Fibroblast of the aortic adventitia (primary cell): ENCODE data around the gene NCKAP5. TPM values are rescaled to one million over a fixed set of nuclear protein-coding genes. Genes with fewer than 3 reads are reported as not detected.

Source experiments
- DNase-seq: peaks from one replicate; pipeline ENCODE4 v3.0.0-alpha.2; 2010; ENCODE audit warnings: low read depth
- H3K4me3 ChIP-seq: 2 replicates; pipeline ENCODE4 v1.5.1; 2011; ENCODE audit warnings: low read depth, mild to moderate bottlenecking, control low read depth, low read length, moderate library complexity
- total RNA-seq: library from RNA; depleted of rRNA; stranded (reverse); fragments of >200 nt; gene quantifications from 2 replicates; pipeline ENCODE4 v1.2.3, GENCODE V29; 2012; ENCODE audit warnings: low replicate concordance
- TF ChIP-seq, protein P1 (sequence below): IDR thresholded peaks from 2 replicates; pipeline ENCODE4 v1.5.1; 2011; ENCODE audit warnings: mild to moderate bottlenecking, low read length, control low read depth, inconsistent platforms; ENCODE audit not compliant: insufficient read depth

The NCKAP5 gene
- total RNA-seq, 1 donor: 4.4 TPM

DNA sequence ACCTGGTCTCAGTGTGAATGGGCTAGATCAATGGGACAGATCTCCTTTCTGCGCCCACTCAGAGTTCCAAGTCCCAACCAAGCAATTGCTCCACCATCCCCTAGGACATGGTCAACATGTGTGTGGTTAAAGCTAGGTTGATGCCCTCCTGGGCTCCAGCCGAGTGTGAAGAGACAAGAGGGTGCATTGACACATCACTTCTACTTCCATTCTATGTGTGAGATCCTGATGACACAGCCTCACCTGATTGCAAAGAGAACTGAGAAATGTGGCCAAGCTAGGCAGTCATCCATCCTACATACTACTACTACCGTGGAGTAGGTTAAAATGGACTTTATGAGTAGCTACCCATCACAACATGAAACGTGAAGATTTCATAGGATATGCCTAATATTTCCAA is 106.8 kb downstream of the NCKAP5 start:
- no peak for DNase-seq
- TF ChIP-seq, protein P1, sequence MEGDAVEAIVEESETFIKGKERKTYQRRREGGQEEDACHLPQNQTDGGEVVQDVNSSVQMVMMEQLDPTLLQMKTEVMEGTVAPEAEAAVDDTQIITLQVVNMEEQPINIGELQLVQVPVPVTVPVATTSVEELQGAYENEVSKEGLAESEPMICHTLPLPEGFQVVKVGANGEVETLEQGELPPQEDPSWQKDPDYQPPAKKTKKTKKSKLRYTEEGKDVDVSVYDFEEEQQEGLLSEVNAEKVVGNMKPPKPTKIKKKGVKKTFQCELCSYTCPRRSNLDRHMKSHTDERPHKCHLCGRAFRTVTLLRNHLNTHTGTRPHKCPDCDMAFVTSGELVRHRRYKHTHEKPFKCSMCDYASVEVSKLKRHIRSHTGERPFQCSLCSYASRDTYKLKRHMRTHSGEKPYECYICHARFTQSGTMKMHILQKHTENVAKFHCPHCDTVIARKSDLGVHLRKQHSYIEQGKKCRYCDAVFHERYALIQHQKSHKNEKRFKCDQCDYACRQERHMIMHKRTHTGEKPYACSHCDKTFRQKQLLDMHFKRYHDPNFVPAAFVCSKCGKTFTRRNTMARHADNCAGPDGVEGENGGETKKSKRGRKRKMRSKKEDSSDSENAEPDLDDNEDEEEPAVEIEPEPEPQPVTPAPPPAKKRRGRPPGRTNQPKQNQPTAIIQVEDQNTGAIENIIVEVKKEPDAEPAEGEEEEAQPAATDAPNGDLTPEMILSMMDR: no peak
- no peak overlapping the region for H3K4me3 ChIP-seq

DNA sequence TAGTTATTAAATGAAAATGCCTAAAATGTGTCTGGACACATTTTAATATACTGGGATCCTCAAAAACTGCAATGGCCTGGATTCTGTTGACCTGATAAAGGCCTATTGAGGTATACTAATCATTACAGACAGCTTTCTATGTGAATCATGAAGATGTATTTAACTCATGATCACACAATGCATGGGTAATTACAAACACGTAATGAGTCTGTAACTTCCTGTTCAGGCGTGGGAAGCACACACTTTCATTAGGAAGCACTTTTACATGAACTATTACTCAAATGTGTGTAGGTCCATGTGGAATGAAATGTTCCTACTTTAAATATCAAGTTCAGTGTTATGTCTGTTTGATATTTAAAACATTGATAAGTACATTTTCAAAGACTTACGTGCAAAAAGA is 108.7 kb downstream of the NCKAP5 start:
- no peak for DNase-seq
- TF ChIP-seq, protein P1: no peak
- H3K4me3 ChIP-seq: no peak overlapping the region

DNA sequence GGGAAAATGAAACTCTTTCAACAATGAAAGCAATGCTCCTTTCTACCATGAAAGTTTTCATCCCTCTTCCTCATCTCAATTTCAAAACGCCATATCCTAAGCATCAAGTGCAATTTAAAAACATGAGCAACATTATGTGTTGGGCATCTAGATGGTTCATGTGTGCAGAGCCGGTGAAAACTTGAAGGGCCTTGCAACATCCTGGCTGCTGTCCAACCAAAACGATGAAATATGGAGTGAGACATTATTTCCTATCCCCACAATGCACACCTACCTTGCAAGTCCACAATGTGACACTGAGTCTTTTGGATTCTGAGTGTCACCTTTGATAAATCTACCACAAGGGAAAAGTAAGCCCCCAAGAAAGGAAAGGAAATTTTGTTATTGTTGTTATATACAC is 110.0 kb downstream of the NCKAP5 start:
- DNase-seq: peak; percentile 41
- no peak overlapping the region for H3K4me3 ChIP-seq

DNA sequence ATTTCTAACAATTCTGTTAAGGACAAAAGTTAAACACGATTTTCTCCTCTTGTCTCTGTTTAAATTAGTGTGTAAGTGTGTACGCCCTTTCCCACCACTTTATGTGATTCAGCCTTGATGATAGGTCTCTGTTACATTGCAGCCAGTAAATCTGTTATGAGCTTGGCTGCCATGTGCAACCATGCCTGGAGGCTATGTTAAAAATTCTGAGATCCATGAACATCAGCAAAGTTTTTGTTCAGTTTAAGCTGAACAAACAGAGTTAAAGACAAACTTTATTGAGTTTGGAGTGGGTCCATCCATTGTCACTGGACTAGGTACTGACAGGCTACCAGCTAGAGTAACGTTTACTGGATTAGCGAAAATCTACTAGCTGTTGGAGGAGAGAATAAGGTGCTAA is 110.4 kb downstream of the NCKAP5 start:
- DNase-seq: no peak
- no peak overlapping the region for H3K4me3 ChIP-seq
- TF ChIP-seq, protein P1: no peak

More for the DNA sequence above, 110.0 kb downstream of the NCKAP5 start:
- TF ChIP-seq, protein P1: no peak

DNA sequence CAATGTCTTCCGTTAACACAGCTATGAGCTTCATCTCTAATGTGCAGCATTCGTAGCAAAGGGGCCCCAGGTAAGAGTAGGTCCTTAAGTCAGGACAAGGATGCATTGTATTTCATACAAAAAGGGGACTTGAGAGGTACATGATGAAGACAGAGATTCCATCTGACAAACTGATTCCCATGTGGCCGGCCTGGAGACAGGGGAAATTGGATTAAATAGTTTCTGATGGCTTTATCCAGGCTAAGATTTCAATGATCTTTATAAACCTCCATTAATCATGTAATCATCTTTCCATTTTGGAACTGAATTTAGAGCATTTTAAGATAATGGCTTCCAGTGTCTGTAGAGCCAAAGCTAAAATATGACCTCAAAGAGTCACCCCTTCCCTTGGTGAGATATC is 111.3 kb downstream of the NCKAP5 start:
- TF ChIP-seq, protein P1: no peak
- DNase-seq: no peak
- H3K4me3 ChIP-seq: no peak overlapping the region

DNA sequence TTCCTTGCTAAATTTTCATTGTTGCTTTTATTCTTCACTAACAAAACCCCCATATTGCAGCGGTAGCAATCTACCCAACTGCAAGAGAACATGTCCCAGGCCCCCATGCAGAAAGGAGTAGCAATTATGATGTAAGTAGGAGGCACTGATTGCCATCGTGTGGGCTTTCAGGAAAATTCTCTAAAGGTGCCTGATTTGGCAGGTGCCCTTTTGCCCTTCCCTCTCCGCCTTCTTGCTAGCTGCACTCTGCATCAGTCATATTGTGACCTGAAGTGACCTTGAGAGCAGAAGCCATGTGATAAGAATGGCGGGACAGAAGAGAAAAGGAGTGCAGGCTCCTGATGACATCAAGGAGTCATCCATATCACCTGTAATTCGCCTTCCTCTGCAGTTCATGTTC is 112.1 kb downstream of the NCKAP5 start:
- H3K4me3 ChIP-seq: no peak overlapping the region
- TF ChIP-seq, protein P1: no peak
- no peak for DNase-seq

DNA sequence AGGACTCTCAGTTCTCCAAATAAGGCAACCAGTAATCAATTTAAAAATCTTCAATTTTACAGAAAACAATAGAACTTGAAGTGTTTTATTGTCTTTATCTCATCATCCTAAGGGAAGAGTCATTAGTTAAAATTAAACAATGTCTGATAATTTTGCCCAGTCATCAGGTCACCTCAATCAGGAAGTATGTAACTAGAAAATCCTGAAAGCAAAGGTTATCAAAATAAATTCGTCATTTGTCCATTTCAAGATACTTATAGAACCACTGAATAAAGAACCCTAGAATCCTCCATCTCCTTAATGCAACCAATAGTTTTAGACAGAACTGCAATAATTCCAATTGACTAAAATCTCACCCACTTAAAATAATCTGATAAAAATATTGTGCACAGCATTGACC is 115.2 kb downstream of the NCKAP5 start:
- DNase-seq: no peak
- H3K4me3 ChIP-seq: no peak overlapping the region
- TF ChIP-seq, protein P1: no peak
